ENCODE data around the gene RBM44.

The RBM44 gene

GRCh38 chr2:237824085-237824484 is 25.5 kb downstream of the RBM44 start:
- no peaks in the 10 kb centered on the region for H3K4me1 ChIP-seq (ENCODE audit: control insufficient read depth, insufficient read depth, low read length)
- ChIA-PET CTCF (interaction anchor here (1.4 kb wide), 1 partner anchor 10 kb away, joined by 5 read pairs; no protein-coding TSS in a partner anchor), POLR2A (no interaction called here)
- no peak overlapping the region for H3K4me3 ChIP-seq (ENCODE audit: low read depth, low read length)
- H3K9me3 ChIP-seq (ENCODE audit: control insufficient read depth, insufficient read depth, low read depth, low read length) = no peaks in the 10 kb centered on the region
- no peak for TF ChIP-seq ZNF654 (tag by site-specific recombination; IDR thresholded peaks at IDR 0.05; ENCODE audit: low read depth)
- no peak for TF ChIP-seq ZNF837 (tag by site-specific recombination; IDR thresholded peaks at IDR 0.05)
- TF ChIP-seq BCL11B (tag by site-specific recombination; IDR thresholded peaks at IDR 0.05; ENCODE audit: low read depth) = no peak
- no peak for TF ChIP-seq ZNF792 (tag by site-specific recombination; IDR thresholded peaks at IDR 0.05)
- TF ChIP-seq ZNF221 (tag by site-specific recombination; IDR thresholded peaks at IDR 0.05; ENCODE audit: borderline replicate concordance) = no peak
- TF ChIP-seq ZBTB49 (tag by site-specific recombination; IDR thresholded peaks at IDR 0.05; ENCODE audit: low read depth) = no peak
- no peak for TF ChIP-seq GFI1B (tag by site-specific recombination; IDR thresholded peaks at IDR 0.05)
- no peak for TF ChIP-seq ZNF266 (tag by site-specific recombination; IDR thresholded peaks at IDR 0.05; ENCODE audit: low read depth)
- no peak for TF ChIP-seq KLF9 (tag by site-specific recombination; IDR thresholded peaks at IDR 0.05; ENCODE audit: low read depth)
- no peaks in the 10 kb centered on the region for H3K36me3 ChIP-seq (ENCODE audit: control insufficient read depth in 2 of 2, insufficient read depth in 1 of 2, low read length in 2 of 2)
- H3K27ac ChIP-seq (ENCODE audit: extremely low read depth, low read depth, low read length) = no peak overlapping the region

GRCh38 chr2:237827421-237827987 is 28.9 kb downstream of the RBM44 start:
- no peak overlapping the region for H3K4me3 ChIP-seq (ENCODE audit: low read depth, low read length)

GRCh38 chr2:237830522-237830921 is 31.9 kb downstream of the RBM44 start:
- Histone ChIP-seq H3K4me1 (ENCODE audit: control insufficient read depth, insufficient read depth, low read length) (no peaks in the 10 kb centered on the region), H3K4me3 (ENCODE audit: low read depth, low read length) (no peak overlapping the region), H3K27ac (ENCODE audit: extremely low read depth, low read depth, low read length) (no peak overlapping the region), H3K9me3 (ENCODE audit: control insufficient read depth, insufficient read depth, low read depth, low read length) (no peaks in the 10 kb centered on the region), H3K36me3 (ENCODE audit: control insufficient read depth in 2 of 2, insufficient read depth in 1 of 2, low read length in 2 of 2) (no peaks in the 10 kb centered on the region)
- ChIA-PET POLR2A (no interaction called here), CTCF (interaction anchor here (1.0 kb wide), 1 partner anchor 85 kb away, joined by 3 read pairs; no protein-coding TSS in a partner anchor)
- no peak for TF ChIP-seq ZNF10 (tag by site-specific recombination; IDR thresholded peaks at IDR 0.05)
- no peak for TF ChIP-seq ZNF184 (tag by site-specific recombination; IDR thresholded peaks at IDR 0.05)
- TF ChIP-seq REST (tag by site-specific recombination; IDR thresholded peaks at IDR 0.05) = no peak

More at GRCh38 chr2:237827421-237827987, 28.9 kb downstream of the RBM44 start:
- TF ChIP-seq ZNF366 (tag by site-specific recombination; conservative IDR thresholded peaks at IDR 0.05) (no peak), ATF2 (tag by site-specific recombination; IDR thresholded peaks at IDR 0.05; ENCODE audit: low read depth) (no peak), ZNF560 (tag by site-specific recombination; IDR thresholded peaks at IDR 0.05; ENCODE audit: borderline replicate concordance) (no peak), REPIN1 (tag by site-specific recombination; IDR thresholded peaks at IDR 0.05; ENCODE audit: low read depth) (no peak)
- ChIA-PET POLR2A (no interaction called here), CTCF (interaction anchor here (2.1 kb wide), 1 partner anchor 315 kb away, joined by 9 read pairs; no protein-coding TSS in a partner anchor)
- H3K9me3 ChIP-seq (ENCODE audit: control insufficient read depth, insufficient read depth, low read depth, low read length) = no peaks in the 10 kb centered on the region
- H3K36me3 ChIP-seq (ENCODE audit: control insufficient read depth in 2 of 2, insufficient read depth in 1 of 2, low read length in 2 of 2) = no peaks in the 10 kb centered on the region
- H3K4me1 ChIP-seq (ENCODE audit: control insufficient read depth, insufficient read depth, low read length) = no peaks in the 10 kb centered on the region
- H3K27ac ChIP-seq (ENCODE audit: extremely low read depth, low read depth, low read length) = no peak overlapping the region

Data from HEK293 (cell line).